ENCODE results near the gene TDO2.

TDO2 gene

DNA sequence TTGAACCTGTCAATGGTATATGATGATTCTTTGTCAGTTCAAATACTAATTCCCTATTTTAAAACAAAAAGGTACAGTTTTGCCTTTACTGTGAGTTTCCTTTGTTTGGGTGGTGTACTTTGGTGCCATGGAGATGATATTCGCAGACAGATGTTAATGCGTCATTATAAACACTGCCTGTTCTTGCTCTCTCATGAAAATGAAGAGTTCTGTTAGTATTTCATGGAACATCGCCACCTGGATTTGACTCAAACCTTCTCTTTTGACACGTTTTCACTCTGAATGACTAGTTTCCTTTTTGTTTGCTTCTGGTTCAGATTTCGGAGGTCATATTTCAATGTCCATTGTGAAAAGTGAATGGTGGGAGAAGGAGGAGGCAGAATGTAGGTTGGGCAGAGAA is 57.0 kb downstream of the TDO2 start:
- Histone ChIP-seq H3K4me3 (no peak overlapping the region), H3K27ac (no peak overlapping the region)
- no peak for DNase-seq (ENCODE audit: low spot score)
- TF ChIP-seq CTCF (IDR thresholded peaks at IDR 0.05) = no peak

GRCh38 chr4:155961575-155961974 is 58.1 kb downstream of the TDO2 start:
- TF ChIP-seq CTCF (IDR thresholded peaks at IDR 0.05) = no peak
- Histone ChIP-seq H3K27ac (no peak overlapping the region), H3K4me3 (no peak overlapping the region)
- DNase-seq (ENCODE audit: low spot score) = no peak

- no peak for TF ChIP-seq CTCF (IDR thresholded peaks at IDR 0.05)
- no peak overlapping the region for H3K4me3 ChIP-seq
- H3K27ac ChIP-seq = no peak overlapping the region
These were observed 59.3 kb downstream of the TDO2 start for GRCh38 chr4:155962767-155963166.

GRCh38 chr4:155964016-155964891 is 60.8 kb downstream of the TDO2 start:
- H3K4me3 ChIP-seq = no peak overlapping the region
- DNase-seq (ENCODE audit: low spot score) = no peak
- TF ChIP-seq CTCF (IDR thresholded peaks at IDR 0.05) = no peak
- peak overlapping the region in 1 of 2 donors; percentile 54 for H3K27ac ChIP-seq

More at GRCh38 chr4:155962767-155963166, 59.3 kb downstream of the TDO2 start:
- DNase-seq (ENCODE audit: low spot score) = no peak

DNA sequence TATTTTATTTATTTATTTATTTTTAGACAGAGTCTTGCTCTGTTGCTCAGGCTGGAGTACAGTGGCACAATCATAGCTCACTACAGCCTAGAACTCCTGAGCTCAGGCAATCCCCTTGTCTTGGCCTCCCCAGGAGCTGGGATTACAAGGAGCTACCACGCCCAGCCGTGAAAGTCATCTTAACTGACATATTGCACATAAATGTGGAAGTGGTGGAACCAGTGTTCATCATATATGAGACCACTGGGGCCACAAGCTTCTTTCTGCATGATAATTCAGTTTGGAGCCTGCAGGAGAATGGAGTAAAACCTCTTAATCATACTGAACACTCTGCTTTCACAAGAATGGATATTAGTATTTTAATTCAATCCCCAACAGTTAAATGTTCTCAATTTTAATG is 62.7 kb downstream of the TDO2 start:
- no peak for TF ChIP-seq CTCF (IDR thresholded peaks at IDR 0.05)
- Histone ChIP-seq H3K4me3 (no peak overlapping the region), H3K27ac (no peak overlapping the region)
- DNase-seq (ENCODE audit: low spot score) = no peak

GRCh38 chr4:155966731-155967395 is 63.4 kb downstream of the TDO2 start:
- no peak overlapping the region for H3K4me3 ChIP-seq
- no peak overlapping the region for H3K27ac ChIP-seq
- TF ChIP-seq CTCF (IDR thresholded peaks at IDR 0.05) = no peak
- DNase-seq (ENCODE audit: low spot score) = no peak
